Measurements from ENCODE around the gene RTN4.

Gene RTN4

DNA sequence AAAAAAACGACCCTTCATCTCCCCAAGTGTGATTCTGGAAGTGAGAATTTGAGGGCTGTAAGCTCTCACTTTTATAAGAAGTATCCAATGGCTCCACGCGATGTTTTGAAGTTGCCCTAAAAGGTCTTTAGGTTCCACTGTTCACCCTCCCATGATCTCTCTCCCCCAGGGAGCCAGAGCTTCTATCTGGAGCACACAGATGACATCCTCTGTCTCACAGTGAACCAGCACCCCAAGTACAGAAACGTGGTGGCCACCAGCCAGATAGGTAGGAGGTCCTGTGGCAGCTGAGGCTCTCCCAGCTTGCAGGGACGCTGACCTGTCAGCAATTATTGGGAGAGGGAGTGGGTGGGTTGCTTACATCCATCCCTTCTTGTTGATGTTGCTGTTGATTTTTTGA is 97.8 kb downstream of the RTN4 start:
- DNase-seq (ENCODE audit: low read depth in 2 of 2) = no peak

- DNase-seq (ENCODE audit: low read depth in 2 of 2) = no peak
Measured at GRCh38 chr2:54950811-54951210, 99.4 kb downstream of the RTN4 start.

- no peak for DNase-seq (ENCODE audit: low read depth in 2 of 2)
Measured at GRCh38 chr2:54949431-54949830, 100.8 kb downstream of the RTN4 start.

DNA sequence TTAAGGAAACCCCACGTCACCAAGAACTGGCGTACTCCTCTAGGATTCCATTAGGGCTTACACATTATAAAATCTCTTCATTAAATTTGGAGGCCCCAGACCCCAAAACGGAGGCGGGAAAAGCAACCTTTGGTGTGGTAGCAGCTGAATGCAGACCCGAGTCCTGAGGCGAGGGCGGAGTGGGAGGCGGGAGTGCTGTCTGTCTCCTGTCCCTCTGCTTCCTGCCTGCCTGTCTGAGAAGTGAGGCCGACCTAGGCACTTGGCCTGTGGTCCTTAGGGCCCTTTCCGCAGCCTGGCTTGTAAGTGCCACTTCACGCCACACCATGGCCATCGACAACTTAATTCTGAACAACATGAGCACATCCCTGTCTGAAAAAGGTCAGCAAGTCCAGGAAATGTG is 102.1 kb downstream of the RTN4 start:
- DNase-seq (ENCODE audit: low read depth in 2 of 2) = no peak

GRCh38 chr2:54947646-54948045 is 102.6 kb downstream of the RTN4 start:
- DNase-seq (ENCODE audit: low read depth in 2 of 2) = no peak

DNA sequence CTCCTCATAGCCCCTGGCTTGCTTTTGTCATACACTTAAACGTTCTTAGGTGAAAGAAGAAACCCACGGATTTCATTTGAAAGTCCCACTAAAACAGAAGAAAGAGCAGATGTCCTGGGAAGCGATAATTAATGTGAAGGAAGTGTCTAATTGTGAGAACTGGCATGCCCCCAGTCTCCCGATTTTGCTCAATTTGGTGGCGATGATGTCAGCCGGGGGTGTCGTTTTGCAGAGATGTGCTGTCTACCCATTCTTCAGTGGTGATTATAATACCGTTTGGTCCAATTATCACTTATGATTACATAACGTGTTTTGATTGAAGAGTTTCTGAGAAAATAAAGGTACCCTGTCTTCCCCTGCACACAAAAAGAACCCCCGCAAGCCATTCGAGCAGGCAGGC is 103.1 kb downstream of the RTN4 start:
- no peak for DNase-seq (ENCODE audit: low read depth in 2 of 2)

DNA sequence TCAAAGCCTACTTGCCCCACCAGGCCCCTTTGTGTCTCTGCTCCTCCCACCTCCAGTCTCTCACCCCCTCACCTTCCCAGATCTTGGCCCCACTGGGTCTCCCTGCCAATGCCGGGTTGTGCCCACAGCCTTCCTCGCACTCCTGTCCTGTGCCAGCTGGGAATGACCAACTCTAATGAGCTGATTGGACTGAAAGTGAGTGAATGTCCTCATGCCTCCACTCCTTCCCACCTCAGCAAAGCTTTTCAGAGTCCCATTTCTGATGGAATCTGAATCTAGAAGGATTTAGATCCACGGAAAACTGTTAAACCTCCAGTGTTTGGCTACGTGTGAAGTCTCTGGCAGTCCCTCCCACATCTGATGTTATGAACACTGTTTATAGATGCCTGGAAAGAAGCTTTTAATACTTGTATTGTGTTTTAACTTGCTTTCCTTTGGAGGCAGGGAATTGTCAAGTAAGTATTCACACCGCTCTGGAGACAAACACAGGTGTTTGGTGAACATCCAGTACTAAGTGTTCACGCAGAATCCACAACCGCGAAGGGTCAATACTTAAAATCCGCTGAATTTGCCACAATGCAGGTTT is 103.9 kb downstream of the RTN4 start:
- no peak for DNase-seq (ENCODE audit: low read depth in 2 of 2)

DNA sequence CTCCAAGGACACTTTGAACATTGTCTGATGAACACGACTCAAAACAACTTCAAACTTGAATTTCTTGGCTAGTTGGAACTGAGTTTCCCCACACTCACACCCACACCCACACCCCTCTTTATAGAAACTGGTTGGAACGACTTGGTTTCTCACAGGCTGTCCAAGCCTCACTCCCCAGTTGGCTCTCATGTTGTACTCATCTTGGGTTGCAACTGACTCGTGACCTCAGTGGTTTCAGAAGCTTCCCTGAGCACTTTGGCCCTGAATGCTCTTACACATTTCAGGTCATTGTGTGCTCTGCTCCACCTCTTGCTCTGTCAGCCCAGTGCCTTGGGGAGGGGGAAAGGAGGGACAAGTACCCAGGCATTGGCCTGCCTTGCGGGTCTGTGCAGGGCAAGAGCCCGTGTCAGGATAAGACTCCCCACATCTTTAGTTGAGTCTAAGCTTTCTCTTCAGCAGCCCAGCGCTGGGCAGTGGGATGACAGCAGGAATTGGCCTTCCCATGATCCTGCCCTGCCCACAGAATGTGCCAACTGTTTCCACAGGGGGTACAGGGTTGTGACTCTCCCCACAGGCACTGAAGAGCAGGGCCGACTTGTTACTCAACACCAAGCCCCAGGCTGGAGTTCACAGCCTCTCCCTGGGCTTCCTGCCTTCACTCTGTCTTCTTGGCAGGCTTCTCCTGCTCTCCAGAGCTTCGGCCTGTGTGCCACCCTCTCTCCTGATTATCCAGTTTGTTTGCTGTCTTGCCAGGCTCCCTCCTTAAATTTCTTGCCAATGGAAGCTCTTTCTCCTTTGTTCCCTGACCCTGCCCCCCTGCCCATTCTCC is 104.6 kb downstream of the RTN4 start:
- no peak for DNase-seq (ENCODE audit: low read depth in 2 of 2)

- DNase-seq (ENCODE audit: low read depth in 2 of 2) = no peak
Measured at GRCh38 chr2:54944724-54945326, 105.4 kb downstream of the RTN4 start.

GRCh38 chr2:54942373-54942772 is 107.9 kb downstream of the RTN4 start:
- DNase-seq (ENCODE audit: low read depth in 2 of 2) = no peak

- no peak for DNase-seq (ENCODE audit: low read depth in 2 of 2)
Measured at GRCh38 chr2:54941248-54941984, 108.8 kb downstream of the RTN4 start.

GRCh38 chr2:54940723-54941122 is 109.5 kb downstream of the RTN4 start:
- DNase-seq (ENCODE audit: low read depth in 2 of 2) = no peak

DNA sequence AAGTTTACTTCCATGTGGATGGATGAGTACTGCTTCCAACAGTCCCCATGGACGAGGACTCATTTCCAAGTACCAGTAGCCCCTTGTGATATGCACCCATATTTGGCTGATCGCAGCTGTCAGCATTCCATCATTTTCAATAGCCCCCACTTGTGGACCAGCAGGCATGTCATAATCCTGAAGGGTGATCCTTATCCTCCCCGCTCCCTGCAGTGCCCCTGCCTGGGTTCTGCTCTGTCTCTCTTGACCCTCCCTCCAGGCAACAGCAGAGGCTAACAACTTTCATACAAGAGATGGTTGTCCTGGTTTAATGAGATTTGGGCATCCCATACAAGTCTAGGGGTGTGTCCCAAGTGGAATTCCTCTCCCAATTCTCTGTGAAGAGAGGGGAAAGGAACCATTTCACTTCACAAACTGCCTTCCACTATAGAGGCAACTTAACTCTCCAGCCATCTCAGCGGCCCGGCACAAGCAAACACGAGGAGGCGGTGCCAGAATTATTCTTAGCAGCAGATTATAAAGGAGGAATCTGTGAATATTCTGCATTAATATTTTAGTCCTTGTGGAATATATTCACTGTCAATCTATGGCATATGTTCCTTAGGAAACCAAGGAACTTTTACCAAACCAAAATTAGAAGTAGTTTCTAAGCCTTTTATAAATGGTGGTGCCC is 110.7 kb downstream of the RTN4 start:
- DNase-seq (ENCODE audit: low read depth in 2 of 2) = no peak

- no peak for DNase-seq (ENCODE audit: low read depth in 2 of 2)
Measured at GRCh38 chr2:54936766-54937165, 113.5 kb downstream of the RTN4 start.

GRCh38 chr2:54935389-54935788 is 114.9 kb downstream of the RTN4 start:
- DNase-seq (ENCODE audit: low read depth in 2 of 2) = no peak

GRCh38 chr2:54931473-54931872 is 118.8 kb downstream of the RTN4 start:
- no peak for DNase-seq (ENCODE audit: low read depth in 2 of 2)

GRCh38 chr2:54928719-54929118 is 121.5 kb downstream of the RTN4 start:
- DNase-seq (ENCODE audit: low read depth in 2 of 2) = no peak

DNA sequence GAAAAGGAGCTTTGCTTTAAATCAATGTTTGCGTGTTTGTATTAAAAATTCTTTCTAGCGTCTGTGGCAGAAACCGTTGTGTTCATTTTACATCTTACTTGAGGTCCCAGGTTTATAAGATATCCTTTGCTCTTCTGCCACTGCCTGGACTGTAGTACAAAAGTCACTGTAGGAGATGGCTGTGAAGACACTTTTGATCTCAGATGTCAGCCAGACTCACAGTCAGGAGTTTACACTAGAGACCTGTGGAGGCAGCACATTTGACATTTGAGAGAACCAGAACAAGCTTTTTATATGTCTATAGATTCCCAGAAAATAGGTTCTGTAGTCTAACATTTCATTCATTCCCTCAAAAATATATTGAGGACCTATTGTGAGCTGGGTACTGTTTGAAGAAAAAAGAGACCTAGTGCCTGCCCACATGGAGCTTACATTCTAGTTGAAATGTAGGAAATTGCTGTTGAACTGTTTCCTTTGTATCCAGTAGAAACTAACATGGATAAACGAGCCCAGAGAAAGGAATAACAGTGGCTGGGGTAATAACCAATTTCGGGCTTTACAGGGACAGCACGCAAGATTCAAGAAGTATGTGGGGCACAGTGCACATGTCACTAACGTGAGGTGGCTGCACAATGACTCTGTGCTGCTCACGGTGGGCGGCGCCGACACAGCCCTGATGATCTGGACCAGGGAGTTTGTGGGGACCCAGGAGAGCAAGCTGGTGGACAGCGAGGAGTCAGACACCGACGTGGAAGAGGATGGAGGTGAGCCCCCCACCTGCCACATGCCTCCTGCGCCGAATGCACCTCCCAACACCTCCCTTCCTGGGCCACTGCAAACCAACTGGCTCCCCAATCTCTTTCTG is 122.3 kb downstream of the RTN4 start:
- DNase-seq (ENCODE audit: low read depth in 2 of 2) = no peak

DNA sequence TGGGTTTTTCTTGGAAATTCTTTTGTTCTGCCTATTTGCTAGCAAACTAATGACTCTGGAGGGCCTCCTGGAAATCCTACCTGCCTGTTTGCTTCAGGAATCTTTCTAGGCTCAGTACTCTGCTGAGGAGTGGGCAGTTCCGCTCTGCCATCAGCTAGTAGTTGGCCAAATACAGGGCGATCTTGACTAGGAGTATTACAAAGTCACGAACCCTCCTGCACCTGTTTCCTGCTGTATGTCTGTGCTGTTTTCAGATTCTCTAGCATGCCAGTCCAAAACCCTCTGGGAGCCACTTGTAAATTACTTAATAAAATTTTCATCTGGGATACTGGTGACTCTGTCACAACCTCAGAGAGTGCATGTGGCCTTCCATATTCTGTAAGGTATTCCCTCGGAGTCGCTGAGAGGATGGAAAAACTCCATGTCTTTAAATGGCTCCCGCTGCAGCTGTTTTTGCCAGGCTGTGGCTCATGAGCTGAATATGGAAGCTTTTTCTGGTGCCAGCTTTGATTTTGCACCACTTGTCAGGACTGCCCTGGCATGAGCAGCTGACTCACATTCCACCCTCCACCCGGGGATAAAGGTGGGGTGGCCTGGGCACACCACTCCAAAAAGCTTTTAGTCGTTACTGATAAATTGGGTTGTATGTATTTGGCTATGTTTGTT is 123.0 kb downstream of the RTN4 start:
- no peak for DNase-seq (ENCODE audit: low read depth in 2 of 2)

DNA sequence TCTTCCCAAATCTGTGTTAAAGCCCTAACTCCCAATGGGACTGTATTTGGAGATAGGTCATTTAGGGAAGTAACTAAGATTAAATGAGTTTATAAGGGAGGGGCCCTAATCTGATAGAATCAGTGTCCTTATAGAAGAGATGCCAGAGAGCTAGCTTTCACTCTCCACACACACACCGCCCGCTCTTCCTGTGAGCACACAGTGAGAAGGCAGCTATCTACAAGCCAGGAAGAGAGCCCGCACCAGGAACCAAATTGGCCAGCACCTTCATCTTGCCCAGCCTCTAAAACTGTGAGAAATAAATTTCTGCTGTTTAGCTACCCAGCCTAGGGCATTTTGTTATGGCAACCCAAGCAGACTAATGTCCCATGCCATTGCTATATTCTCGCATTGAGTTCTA is 125.2 kb downstream of the RTN4 start:
- DNase-seq (ENCODE audit: low read depth in 2 of 2) = no peak

Data from fibroblast of skin of left biceps (primary cell).